T-helper 9 cell (primary cell): ENCODE data around the gene KCNB1.
A peak's percentile ranks its signal among the peaks of the same experiment; 100 is the strongest.

ENCODE experiments used
- DNase-seq: peaks from one replicate; pipeline ENCODE4 v3.0.0-alpha.2; 2020

Gene KCNB1

GRCh38 chr20:49496553-49497397 is 14.3 kb upstream of the KCNB1 start:
- no peak for DNase-seq

- no peak for DNase-seq
Measured at GRCh38 chr20:49496043-49496442, 13.6 kb upstream of the KCNB1 start.

DNA sequence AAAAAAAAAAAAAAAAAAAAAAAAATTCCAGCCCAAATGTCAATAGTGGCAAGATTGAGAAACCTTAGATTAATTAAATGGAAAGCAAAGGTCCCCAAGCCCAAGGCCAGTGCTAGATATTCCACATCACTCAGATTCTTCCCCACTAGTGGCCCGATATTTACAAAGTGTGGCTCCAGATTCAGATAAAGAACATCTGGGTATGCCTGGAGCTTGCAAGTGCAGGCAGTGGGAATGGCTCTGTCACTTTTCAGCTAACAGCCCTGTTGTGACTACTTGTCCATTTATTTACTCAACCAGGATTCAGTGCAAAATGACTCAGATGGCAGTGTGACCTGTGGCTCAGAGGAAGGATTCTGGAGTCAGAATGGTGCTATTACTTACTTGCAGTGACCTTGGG is 8.2 kb upstream of the KCNB1 start:
- no peak for DNase-seq

DNA sequence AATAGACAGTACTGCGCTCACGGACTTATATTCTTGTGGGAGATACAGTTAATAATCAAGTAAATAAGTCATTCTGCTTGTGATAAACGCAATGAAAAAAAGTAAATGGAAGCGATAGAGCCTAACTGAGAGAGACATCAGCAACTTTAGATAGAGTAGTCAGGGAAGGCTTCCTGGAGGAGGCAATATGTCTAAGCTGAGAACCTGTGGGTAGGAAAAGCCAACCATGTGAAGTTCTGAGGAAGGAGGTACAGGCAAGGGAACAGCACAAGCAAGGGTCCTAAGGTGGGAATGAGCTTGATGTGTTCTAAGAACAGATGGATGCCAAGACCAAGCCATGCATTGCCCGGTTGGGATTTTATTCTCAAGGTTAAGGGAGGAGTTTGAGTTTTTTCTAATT is 7.2 kb upstream of the KCNB1 start:
- no peak for DNase-seq

DNA sequence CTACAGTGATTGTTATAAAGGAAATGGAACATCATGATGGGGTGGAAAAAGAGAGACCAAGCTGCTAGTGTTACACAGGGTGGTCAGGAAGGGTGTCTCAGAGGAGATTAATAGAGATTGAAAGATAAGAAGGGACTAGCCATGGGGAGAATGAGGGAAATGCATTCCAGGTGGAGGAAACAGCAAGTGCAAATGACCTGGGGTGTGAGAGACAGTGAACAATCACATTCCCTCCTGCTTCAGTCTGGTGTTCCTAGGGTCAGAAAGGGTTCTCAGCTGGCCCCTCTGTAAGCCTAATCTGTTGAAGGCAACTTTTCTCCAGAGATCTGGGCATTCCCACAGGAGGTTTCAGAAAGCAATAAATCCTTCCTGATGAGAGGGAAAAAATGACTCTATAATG is 3.6 kb upstream of the KCNB1 start:
- DNase-seq = no peak

GRCh38 chr20:49485563-49485962 is 3.1 kb upstream of the KCNB1 start:
- DNase-seq = no peak

DNA sequence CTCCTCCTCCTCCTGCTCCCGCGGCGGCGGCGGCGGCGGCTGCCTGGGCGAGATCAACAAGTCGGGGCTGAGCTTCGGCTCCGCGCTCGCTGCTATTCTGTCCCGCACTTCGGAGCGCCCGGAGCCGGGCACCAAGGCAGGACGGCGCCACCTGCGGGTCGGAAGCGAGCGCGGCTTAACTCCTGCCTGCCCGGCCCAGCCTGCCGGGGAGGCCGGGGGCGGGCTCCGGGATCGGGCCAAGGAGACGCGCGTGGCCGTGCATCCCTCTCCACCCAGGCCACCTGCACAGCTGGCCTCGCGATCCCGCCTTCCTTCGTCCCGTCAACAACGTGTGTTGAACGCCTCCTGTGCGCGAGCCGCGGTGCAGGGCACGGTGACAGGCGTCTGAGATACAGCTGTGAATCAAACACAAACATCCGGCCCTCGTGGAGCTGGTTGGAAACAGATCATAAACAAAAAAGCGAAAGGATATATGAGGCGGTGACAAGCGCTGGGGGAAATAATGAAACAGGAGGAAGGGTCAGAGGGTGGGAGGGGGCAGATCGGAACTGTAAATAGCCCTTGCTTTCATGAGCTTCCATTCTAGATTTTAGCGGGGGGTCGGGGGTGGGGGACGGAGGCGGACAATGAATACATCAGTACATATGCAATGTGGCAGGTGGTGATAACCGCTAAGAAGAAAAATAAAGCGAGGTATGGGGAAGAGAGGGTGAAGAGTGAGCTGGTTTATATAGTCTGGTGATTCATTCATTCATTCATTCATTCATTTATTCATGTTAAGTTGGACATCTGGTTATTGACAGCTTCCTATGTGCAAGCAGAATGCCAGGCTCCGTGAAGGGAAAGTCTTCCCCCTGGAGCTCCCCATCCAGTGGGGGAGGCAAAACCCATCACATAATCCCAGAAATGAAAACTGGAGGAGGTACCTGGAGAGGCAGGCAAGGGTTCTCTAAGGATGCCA is 2.0 kb upstream of the KCNB1 start:
- peak; percentile 35 for DNase-seq

- no peak for DNase-seq
Measured at GRCh38 chr20:49483696-49484123, 1.2 kb upstream of the KCNB1 start.

GRCh38 chr20:49483018-49483695 is 689 bp upstream of the KCNB1 start:
- DNase-seq = no peak

DNA sequence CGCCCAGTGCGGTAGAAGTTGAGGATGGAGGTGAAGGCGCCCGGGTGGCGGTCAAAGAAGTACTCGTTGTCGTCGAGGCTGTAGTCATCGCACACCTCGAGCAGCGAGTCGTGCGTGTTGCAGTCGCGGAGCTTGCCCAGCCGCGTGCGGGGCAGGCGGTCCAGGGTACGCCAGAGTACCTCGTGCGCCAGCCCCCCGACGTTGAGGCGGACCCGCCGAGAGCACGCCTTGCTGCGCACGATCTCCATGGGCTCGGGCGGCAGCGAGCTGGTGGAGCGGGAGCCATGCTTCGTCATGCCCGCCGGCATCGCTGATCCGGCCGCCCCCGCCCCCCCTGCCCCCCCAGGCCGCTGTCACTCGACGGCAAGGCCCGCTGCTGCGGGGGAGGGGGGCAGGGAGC is 295 bp downstream of the KCNB1 start:
- DNase-seq = no peak

DNA sequence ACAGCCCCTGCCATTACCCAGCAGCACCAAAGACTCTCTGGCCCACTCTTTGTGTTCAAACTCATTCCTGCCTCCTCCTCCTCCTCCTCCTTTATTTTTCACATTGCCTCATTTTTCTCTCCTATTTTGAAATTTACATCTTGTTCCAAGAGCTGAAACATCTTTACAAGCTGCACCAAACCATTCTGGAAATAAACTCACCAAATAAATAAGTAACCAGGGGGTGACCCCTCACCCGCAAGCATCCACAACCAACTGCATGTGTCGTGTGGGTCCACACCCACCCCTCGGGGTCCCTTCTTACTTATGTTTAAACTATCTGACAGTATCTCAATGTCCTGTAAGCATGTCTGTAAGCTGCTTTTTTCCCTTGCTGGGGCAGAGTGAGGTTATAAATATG is 1.4 kb downstream of the KCNB1 start:
- no peak for DNase-seq

- DNase-seq = no peak
Measured at GRCh38 chr20:49480236-49480635, 2.2 kb downstream of the KCNB1 start.

DNA sequence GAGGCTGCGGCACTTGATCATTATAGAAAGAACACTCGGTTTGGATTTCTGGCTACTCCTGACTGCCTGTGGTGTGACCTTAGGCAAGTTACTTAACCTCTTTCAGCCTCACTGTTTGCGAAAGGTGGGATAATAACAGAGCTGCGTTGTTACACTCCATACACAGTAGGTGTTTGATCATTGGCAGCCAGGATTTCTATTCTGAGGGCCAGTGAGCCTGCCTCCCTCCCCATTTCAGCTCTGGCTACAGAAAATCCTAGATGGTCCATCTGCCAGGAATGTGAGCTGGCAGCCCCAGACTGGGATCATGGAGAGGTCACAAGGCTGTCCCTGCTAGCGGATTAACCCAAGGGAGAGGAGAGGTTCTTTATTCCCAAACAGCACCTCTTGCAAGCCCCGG is 2.7 kb downstream of the KCNB1 start:
- DNase-seq = no peak

GRCh38 chr20:49478754-49479689 is 3.4 kb downstream of the KCNB1 start:
- DNase-seq = no peak

GRCh38 chr20:49478266-49478665 is 4.2 kb downstream of the KCNB1 start:
- DNase-seq = no peak

DNA sequence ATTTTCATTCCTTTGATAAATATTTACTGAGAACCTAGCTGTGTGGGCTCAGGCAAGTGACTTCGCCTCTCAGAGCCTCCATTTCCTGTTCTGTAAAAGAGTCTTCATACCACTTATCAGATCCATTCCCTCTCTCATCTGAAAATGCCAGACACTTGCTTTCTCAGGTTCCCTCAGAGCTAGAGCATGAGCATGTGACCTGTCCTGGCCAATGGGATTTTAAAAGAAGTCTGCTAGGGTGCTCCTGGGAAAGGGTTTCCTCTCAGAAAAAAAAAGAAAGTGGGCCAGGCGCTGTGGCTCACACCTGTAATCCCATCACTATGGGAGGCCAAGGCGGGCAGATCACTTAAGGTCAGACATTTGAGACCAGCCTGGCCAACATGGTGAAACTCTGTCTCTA is 5.3 kb downstream of the KCNB1 start:
- DNase-seq = no peak

GRCh38 chr20:49476016-49476355 is 6.5 kb downstream of the KCNB1 start:
- no peak for DNase-seq

DNA sequence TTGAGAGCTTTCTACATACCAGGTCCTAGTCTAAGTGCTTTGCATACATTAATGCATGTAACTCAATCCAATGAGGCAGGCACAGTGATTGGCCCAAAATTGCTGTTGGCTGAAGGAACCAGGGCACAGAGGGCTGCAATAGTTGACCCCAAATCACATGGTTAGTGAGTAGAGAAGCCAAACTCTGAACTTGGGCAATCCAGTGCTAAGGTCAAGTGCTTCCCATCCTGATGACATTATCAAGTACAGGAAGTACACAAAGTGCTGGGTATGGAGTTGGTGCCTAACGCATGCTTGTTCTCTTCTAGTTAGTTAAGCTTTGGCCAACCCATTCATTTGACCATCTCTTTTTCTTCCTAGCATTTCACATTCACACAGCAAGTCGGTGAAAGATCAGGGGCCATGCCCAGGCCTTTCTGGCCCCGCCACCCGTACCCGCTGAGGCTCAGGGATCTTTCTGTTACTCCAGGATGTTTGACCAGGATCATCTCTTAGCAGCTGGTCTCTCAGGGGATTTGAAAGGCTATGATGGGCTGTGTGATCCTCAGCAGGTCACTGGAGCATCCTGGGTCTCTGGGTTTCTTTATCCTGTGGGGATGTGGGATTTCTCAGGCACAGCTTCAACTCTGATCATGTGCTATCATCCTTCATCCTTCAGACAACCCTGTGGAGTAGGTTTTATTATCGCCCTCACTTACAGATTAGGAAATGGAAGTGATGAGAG is 7.0 kb downstream of the KCNB1 start:
- no peak for DNase-seq

- no peak for DNase-seq
Measured at GRCh38 chr20:49471397-49471796, 11.1 kb downstream of the KCNB1 start.

- no peak for DNase-seq
Measured at GRCh38 chr20:49470922-49471321, 11.5 kb downstream of the KCNB1 start.

GRCh38 chr20:49469060-49469459 is 13.4 kb downstream of the KCNB1 start:
- no peak for DNase-seq
